Trophoblast cell (in vitro differentiated cells and primary cell): ENCODE measurements around the gene RIOK2.

Experiments
- DNase-seq, 2 donors: peaks; one replicate each; pipeline ENCODE4 v3.0.0-alpha.2; 2016
- H2AFZ ChIP-seq: 2 replicates; pipeline ENCODE4 v1.6.1; 2013; ENCODE audit warnings: low read length, moderate library complexity, mild to moderate bottlenecking; ENCODE audit not compliant: insufficient read depth, poor library complexity
- H2AK5ac ChIP-seq: 2 replicates; pipeline ENCODE4 v1.6.1; 2013; ENCODE audit warnings: mild to moderate bottlenecking, low read length
- H2BK120ac ChIP-seq: 2 replicates; pipeline ENCODE4 v1.6.1; 2013; ENCODE audit warnings: low read length, mild to moderate bottlenecking, moderate library complexity; ENCODE audit not compliant: insufficient read depth, poor library complexity
- H2BK12ac ChIP-seq: 2 replicates; pipeline ENCODE4 v1.6.1; 2013; ENCODE audit warnings: mild to moderate bottlenecking, low read length, moderate library complexity
- H2BK5ac ChIP-seq: 2 replicates; pipeline ENCODE4 v1.6.1; 2013; ENCODE audit warnings: low read length, low read depth, moderate library complexity, mild to moderate bottlenecking; ENCODE audit not compliant: poor library complexity
- H3K14ac ChIP-seq: 2 replicates; pipeline ENCODE4 v1.6.1; 2013; ENCODE audit warnings: mild to moderate bottlenecking, low read length
- H3K18ac ChIP-seq: 2 replicates; pipeline ENCODE4 v1.6.1; 2013; ENCODE audit warnings: mild to moderate bottlenecking, low read length
- H3K23ac ChIP-seq: 2 replicates; pipeline ENCODE4 v1.6.1; 2013; ENCODE audit warnings: low read length
- H3K27ac ChIP-seq: 2 replicates; pipeline ENCODE4 v1.5.1; 2013; ENCODE audit warnings: low read depth, mild to moderate bottlenecking, inconsistent platforms, low read length, moderate library complexity
- H3K27me3 ChIP-seq: 2 replicates; pipeline ENCODE4 v1.6.1; 2013; ENCODE audit warnings: inconsistent platforms, mild to moderate bottlenecking, low read length, moderate library complexity; ENCODE audit not compliant: insufficient read depth
- H3K36me3 ChIP-seq, 2 experiments: 1 replicate in 1 of 2; 2 replicates in 1 of 2; pipeline ENCODE4 v1.6.1; 2013; ENCODE audit warnings: low read length in 2 of 2, mild to moderate bottlenecking in 2 of 2, moderate library complexity in 1 of 2; ENCODE audit not compliant: insufficient read depth in 2 of 2, control insufficient read depth in 1 of 2
- H3K4ac ChIP-seq: 2 replicates; pipeline ENCODE4 v1.6.1; 2013; ENCODE audit warnings: low read depth, mild to moderate bottlenecking, low read length, moderate library complexity
- H3K4me1 ChIP-seq, 2 experiments: 1 replicate in 1 of 2; 2 replicates in 1 of 2; pipeline ENCODE4 v1.6.1; 2013; ENCODE audit warnings: low read length in 2 of 2, mild to moderate bottlenecking in 2 of 2, moderate library complexity in 1 of 2; ENCODE audit not compliant: insufficient read depth in 2 of 2, control insufficient read depth in 1 of 2
- H3K4me2 ChIP-seq: 2 replicates; pipeline ENCODE4 v1.6.1; 2013; ENCODE audit warnings: inconsistent platforms, mild to moderate bottlenecking, low read length, moderate library complexity
- H3K4me3 ChIP-seq: 2 replicates; pipeline ENCODE4 v1.5.1; 2013; ENCODE audit warnings: mild to moderate bottlenecking, low read depth, low read length, inconsistent platforms
- H3K79me1 ChIP-seq: one replicate; pipeline ENCODE4 v1.6.1; 2013; ENCODE audit warnings: low read length
- H3K79me2 ChIP-seq: 2 replicates; pipeline ENCODE4 v1.6.1; 2013; ENCODE audit warnings: low read length, mild to moderate bottlenecking; ENCODE audit not compliant: control insufficient read depth, insufficient read depth, poor library complexity
- H3K9ac ChIP-seq: 2 replicates; pipeline ENCODE4 v1.6.1; 2013; ENCODE audit warnings: mild to moderate bottlenecking, low read length
- H3K9me3 ChIP-seq: 2 replicates; pipeline ENCODE4 v1.6.1; 2013; ENCODE audit warnings: low read depth, mild to moderate bottlenecking, control low read depth, inconsistent platforms, low read length; ENCODE audit not compliant: insufficient read depth
- H4K12ac ChIP-seq: 2 replicates; pipeline ENCODE4 v1.6.1; 2013; ENCODE audit warnings: low read depth, mild to moderate bottlenecking, low read length, moderate library complexity
- H4K8ac ChIP-seq: 2 replicates; pipeline ENCODE4 v1.6.1; 2013; ENCODE audit warnings: low read depth, mild to moderate bottlenecking, low read length, moderate library complexity
- H4K91ac ChIP-seq: one replicate; pipeline ENCODE4 v1.6.1; 2013; ENCODE audit warnings: low read depth, mild to moderate bottlenecking, low read length, moderate library complexity
- WGBS: extraction: QIAGEN DNeasy Blood & Tissue Kit; methylation state at CpG from one replicate; pipeline ENCODE4 v1.1.7; 2013; ENCODE audit warnings: missing lambda C conversion rate; ENCODE audit not compliant: insufficient read length, insufficient coverage; ENCODE audit errors: extremely low coverage; 5-methylcytosine and 5-hydroxymethylcytosine counted together

RIOK2 gene

DNA sequence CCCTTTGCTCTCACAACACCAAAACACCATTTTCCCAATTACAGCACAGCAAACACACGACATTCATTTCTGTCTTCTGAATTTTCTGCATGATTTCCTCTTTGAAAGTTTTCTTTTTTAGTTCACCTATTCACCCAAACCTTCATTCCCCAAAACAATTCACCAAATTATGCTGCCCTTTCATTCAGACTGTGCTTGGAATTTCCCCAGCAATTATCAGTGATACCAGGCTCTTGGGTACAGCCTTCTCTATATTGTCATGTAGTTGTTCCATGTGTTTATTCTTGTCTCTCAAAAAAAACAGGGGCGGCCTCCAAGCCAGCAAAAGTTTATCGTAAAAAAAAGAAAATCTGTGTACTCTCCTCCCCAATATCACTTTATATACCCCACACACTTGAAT lies 31.7 kb downstream of the RIOK2 start:
- no peaks in the 10 kb centered on the region for H3K36me3 ChIP-seq
- H3K27ac ChIP-seq = no peak overlapping the region
- no peaks in the 10 kb centered on the region for H3K4me1 ChIP-seq
- H3K4me3 ChIP-seq = no peak overlapping the region
- no peak overlapping the region for H4K91ac ChIP-seq
- H4K8ac ChIP-seq = no peak overlapping the region
- no peak overlapping the region for H2AFZ ChIP-seq
- H2BK5ac ChIP-seq = no peak overlapping the region
- H3K79me2 ChIP-seq = no peaks in the 10 kb centered on the region
- DNase-seq = no peak
- no peaks in the 10 kb centered on the region for H3K79me1 ChIP-seq
- H3K27me3 ChIP-seq = no peaks in the 10 kb centered on the region
- no peak overlapping the region for H2BK120ac ChIP-seq
- no peak overlapping the region for H3K9ac ChIP-seq
- H3K23ac ChIP-seq = no peak overlapping the region
- no peak overlapping the region for H4K12ac ChIP-seq
- WGBS = no CpG with 5 or more reads among the region's 3 CpGs
- H2AK5ac ChIP-seq = no peak overlapping the region
- no peak overlapping the region for H3K14ac ChIP-seq
- no peak overlapping the region for H3K4ac ChIP-seq
- no peaks in the 10 kb centered on the region for H3K9me3 ChIP-seq
- H2BK12ac ChIP-seq = no peak overlapping the region
- H3K4me2 ChIP-seq = no peak overlapping the region
- no peak overlapping the region for H3K18ac ChIP-seq

DNA sequence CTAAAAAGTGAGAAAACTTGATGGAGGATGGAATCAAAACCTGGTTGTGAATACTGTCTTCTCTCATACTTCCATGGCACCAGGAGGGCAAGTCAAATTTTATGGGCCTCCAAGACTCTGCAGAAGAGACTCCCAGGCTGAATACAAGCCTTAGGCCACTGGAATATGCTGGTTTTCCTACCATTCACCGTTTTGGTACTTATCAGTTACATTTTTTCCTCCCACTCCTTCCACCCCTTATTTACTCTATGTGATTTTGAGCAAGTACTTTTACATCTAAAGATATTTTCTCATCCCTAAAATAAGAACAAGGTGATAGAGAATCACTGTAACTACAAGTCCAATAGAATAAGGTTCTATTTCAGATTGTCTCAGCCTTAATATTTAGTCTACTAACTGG lies 32.6 kb downstream of the RIOK2 start:
- WGBS = no CpG with 5 or more reads among the region's 1 CpG
- H3K14ac ChIP-seq = no peak overlapping the region

GRCh38 chr5:97149709-97150108 lies 33.3 kb downstream of the RIOK2 start:
- Histone ChIP-seq H4K12ac (no peak overlapping the region), H3K14ac (no peak overlapping the region), H2AK5ac (no peak overlapping the region), H3K27ac (no peak overlapping the region), H3K9ac (no peak overlapping the region), H3K18ac (no peak overlapping the region), H3K27me3 (no peaks in the 10 kb centered on the region), H4K8ac (no peak overlapping the region), H3K4me3 (no peak overlapping the region), H3K79me1 (no peaks in the 10 kb centered on the region), H2AFZ (no peak overlapping the region), H3K4me2 (no peak overlapping the region), H2BK120ac (no peak overlapping the region), H2BK12ac (no peak overlapping the region), H3K36me3 (no peaks in the 10 kb centered on the region), H2BK5ac (no peak overlapping the region), H3K4me1 (no peaks in the 10 kb centered on the region), H3K23ac (no peak overlapping the region), H4K91ac (no peak overlapping the region), H3K9me3 (no peaks in the 10 kb centered on the region), H3K4ac (no peak overlapping the region), H3K79me2 (no peaks in the 10 kb centered on the region)
- no CpG with 5 or more reads among the region's 2 CpGs for WGBS
- DNase-seq = no peak

More for the DNA sequence above, 32.6 kb downstream of the RIOK2 start:
- Histone ChIP-seq H3K36me3 (no peaks in the 10 kb centered on the region), H3K79me1 (no peaks in the 10 kb centered on the region), H3K4ac (no peak overlapping the region), H3K9me3 (no peaks in the 10 kb centered on the region), H3K4me2 (no peak overlapping the region), H3K27ac (no peak overlapping the region), H3K79me2 (no peaks in the 10 kb centered on the region), H2BK5ac (no peak overlapping the region), H2BK120ac (no peak overlapping the region), H3K23ac (no peak overlapping the region), H2AK5ac (no peak overlapping the region), H3K4me1 (no peaks in the 10 kb centered on the region), H3K9ac (no peak overlapping the region), H2BK12ac (no peak overlapping the region), H2AFZ (no peak overlapping the region), H3K4me3 (no peak overlapping the region), H3K27me3 (no peaks in the 10 kb centered on the region), H3K18ac (no peak overlapping the region), H4K8ac (no peak overlapping the region), H4K12ac (no peak overlapping the region), H4K91ac (no peak overlapping the region)
- no peak for DNase-seq

DNA sequence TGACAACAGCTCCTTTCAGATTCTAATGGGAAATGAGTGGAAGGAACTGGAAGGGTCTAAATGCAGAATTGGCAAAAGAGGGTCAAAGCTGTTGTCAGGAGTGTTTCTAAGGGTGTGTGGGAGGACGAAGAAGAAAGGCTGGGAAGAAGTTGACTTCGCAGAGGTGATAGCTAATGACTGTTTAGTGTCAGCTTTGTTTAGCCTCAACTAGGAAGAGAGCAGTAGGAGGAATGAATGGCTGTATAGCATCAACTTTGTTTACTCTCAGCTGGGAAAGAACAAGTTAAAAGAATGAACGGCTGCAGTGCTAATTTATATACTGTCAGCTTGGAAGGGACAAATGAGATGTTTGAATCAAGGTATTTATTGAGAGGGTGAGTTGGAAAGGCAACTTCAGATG lies 34.8 kb downstream of the RIOK2 start:
- H4K8ac ChIP-seq = no peak overlapping the region
- H3K23ac ChIP-seq = no peak overlapping the region
- no peaks in the 10 kb centered on the region for H3K36me3 ChIP-seq
- H3K79me1 ChIP-seq = peaks cover 3% of the 10 kb centered on the region
- no peak for DNase-seq
- H4K12ac ChIP-seq = no peak overlapping the region
- no peak overlapping the region for H2BK120ac ChIP-seq
- no peak overlapping the region for H2AFZ ChIP-seq
- no peak overlapping the region for H3K27ac ChIP-seq
- H3K9me3 ChIP-seq = no peaks in the 10 kb centered on the region
- no peak overlapping the region for H3K4ac ChIP-seq
- H3K9ac ChIP-seq = no peak overlapping the region
- no peak overlapping the region for H3K14ac ChIP-seq
- no peaks in the 10 kb centered on the region for H3K27me3 ChIP-seq
- H4K91ac ChIP-seq = no peak overlapping the region
- no CpG with 5 or more reads among the region's 3 CpGs for WGBS
- H2BK12ac ChIP-seq = no peak overlapping the region
- no peak overlapping the region for H3K4me2 ChIP-seq
- no peaks in the 10 kb centered on the region for H3K4me1 ChIP-seq
- H2AK5ac ChIP-seq = no peak overlapping the region
- H3K18ac ChIP-seq = no peak overlapping the region
- H3K4me3 ChIP-seq = no peak overlapping the region
- H3K79me2 ChIP-seq = no peaks in the 10 kb centered on the region
- no peak overlapping the region for H2BK5ac ChIP-seq
